HepG2 (cell line): Measurements from ENCODE around the gene API5. TPM values are rescaled to one million over a fixed set of nuclear protein-coding genes. Genes with fewer than 3 reads are reported as not detected.

Experiments used
- AKAP8 ChIP-seq: sonication (generic); formaldehyde crosslinking; IDR thresholded peaks from 2 replicates; pipeline ENCODE4 v1.5.1; 2020; ENCODE audit warnings: mild to moderate bottlenecking, missing genetic modification reagents
- ATF7-NPFF ChIP-seq: sonication (generic); formaldehyde crosslinking; IDR thresholded peaks from 2 replicates; pipeline ENCODE4 v1.8.1; 2023; ENCODE audit warnings: mild to moderate bottlenecking, low read depth, missing genetic modification reagents, moderate library complexity
- CCDC6 ChIP-seq: sonication (generic); formaldehyde crosslinking; IDR thresholded peaks from 2 replicates; pipeline ENCODE4 v1.8.1; 2022; ENCODE audit warnings: mild to moderate bottlenecking, missing genetic modification reagents, moderate library complexity
- CREM ChIP-seq, 2 experiments: sonication (generic) in 1 of 2; formaldehyde crosslinking in 1 of 2; IDR thresholded peaks; 2 replicates each; pipeline versions ENCODE4 v1.4.0 to v1.6.1; 2016 to 2020; ENCODE audit warnings: antibody characterized with exemption in 1 of 2, mild to moderate bottlenecking in 1 of 2, missing genetic modification reagents in 1 of 2
- GZF1 ChIP-seq: sonication (generic); formaldehyde crosslinking; IDR thresholded peaks from 2 replicates; pipeline ENCODE4 v1.5.1; 2020; ENCODE audit warnings: mild to moderate bottlenecking, missing genetic modification reagents
- HDAC1 ChIP-seq: sonication (generic); formaldehyde crosslinking; IDR thresholded peaks from 2 replicates; pipeline ENCODE4 v1.5.1; 2020; ENCODE audit warnings: mild to moderate bottlenecking, missing genetic modification reagents
- NCOR1 ChIP-seq: fragments of 200-600 bp; sonication (generic); IDR thresholded peaks from 2 replicates; pipeline ENCODE4 v1.7.0; 2017; ENCODE audit warnings: antibody characterized with exemption, low read length, borderline replicate concordance
- RFX3 ChIP-seq: IDR thresholded peaks from 2 replicates; pipeline ENCODE4 v1.6.1; 2016; ENCODE audit warnings: missing biosample characterization, missing genetic modification reagents
- SRF ChIP-seq: IDR thresholded peaks from 2 replicates; pipeline ENCODE4 v1.6.1; 2011; ENCODE audit warnings: mild to moderate bottlenecking, low read depth, low read length, moderate library complexity
- ZFP62 ChIP-seq: sonication (generic); formaldehyde crosslinking; IDR thresholded peaks from 2 replicates; pipeline ENCODE4 v1.4.0; 2020; ENCODE audit warnings: missing genetic modification reagents
- ZNF317 ChIP-seq: sonication (generic); formaldehyde crosslinking; IDR thresholded peaks from 2 replicates; pipeline ENCODE4 v1.5.0; 2020; ENCODE audit warnings: mild to moderate bottlenecking, missing genetic modification reagents
- ZNF318 ChIP-seq: sonication (generic); formaldehyde crosslinking; IDR thresholded peaks from 2 replicates; pipeline ENCODE4 v1.4.0; 2020; ENCODE audit warnings: mild to moderate bottlenecking, missing genetic modification reagents
- ZNF326 ChIP-seq: sonication (generic); formaldehyde crosslinking; IDR thresholded peaks from 2 replicates; pipeline ENCODE4 v1.4.0; 2020; ENCODE audit warnings: missing genetic modification reagents, borderline replicate concordance
- ZNF329 ChIP-seq: sonication (generic); formaldehyde crosslinking; IDR thresholded peaks from 2 replicates; pipeline ENCODE4 v1.9.0; 2021; ENCODE audit warnings: low read depth, mild to moderate bottlenecking, missing genetic modification reagents
- ZNF33B ChIP-seq: sonication (generic); formaldehyde crosslinking; IDR thresholded peaks from 2 replicates; pipeline ENCODE4 v1.5.1; 2020; ENCODE audit warnings: mild to moderate bottlenecking, missing genetic modification reagents
- ZNF598 ChIP-seq: sonication (generic); formaldehyde crosslinking; IDR thresholded peaks from 2 replicates; pipeline ENCODE4 v1.5.1; 2020; ENCODE audit warnings: mild to moderate bottlenecking, missing genetic modification reagents, borderline replicate concordance
- ZSCAN21 ChIP-seq: sonication (generic); formaldehyde crosslinking; IDR thresholded peaks from 2 replicates; pipeline ENCODE4 v1.8.0; 2022; ENCODE audit warnings: mild to moderate bottlenecking, missing genetic modification reagents, moderate library complexity, borderline replicate concordance
- ZSCAN31 ChIP-seq: sonication (generic); formaldehyde crosslinking; IDR thresholded peaks from 2 replicates; pipeline ENCODE4 v1.5.0; 2020; ENCODE audit warnings: low read depth, mild to moderate bottlenecking, missing genetic modification reagents
- polyA plus RNA-seq, 8 experiments: library from polyadenylated mRNA; depleted of rRNA in 3 of 8; stranded (reverse) in 7 of 8; unstranded in 1 of 8; fragments of >200 nt; fragmentation: Illumina TruSeq in 4 of 8; extraction: Trizol in 4 of 8; gene quantifications; 2 replicates each; pipeline versions ENCODE4 v1.2.1 to v1.2.3, GENCODE V29; 2011 to 2016; ENCODE audit warnings: low read depth in 4 of 8, missing spikeins in 1 of 8, mixed read lengths in 1 of 8; ENCODE audit not compliant: insufficient read depth in 1 of 8
- total RNA-seq, 5 experiments: library from RNA; depleted of rRNA; stranded (reverse); fragments of >200 nt; fragmentation: Illumina TruSeq; extraction: Trizol; gene quantifications; 2 replicates each; pipeline ENCODE4 v1.2.3, GENCODE V29; 2016; ENCODE audit warnings: low read depth in 1 of 5
- TF ChIP-seq, protein P1 (sequence below): sonication (generic); formaldehyde crosslinking; IDR thresholded peaks from 2 replicates; pipeline ENCODE4 v1.8.1; 2023; ENCODE audit warnings: mild to moderate bottlenecking, inconsistent platforms, moderate library complexity, missing genetic modification reagents, borderline replicate concordance

The API5 gene
- total and polyA plus RNA-seq, 2 of the 13 experiments (the other 11 are each of a cell fraction or from before 2014, with no cell fraction given): 21.6 to 59.0 TPM

- TF ChIP-seq, protein P1, sequence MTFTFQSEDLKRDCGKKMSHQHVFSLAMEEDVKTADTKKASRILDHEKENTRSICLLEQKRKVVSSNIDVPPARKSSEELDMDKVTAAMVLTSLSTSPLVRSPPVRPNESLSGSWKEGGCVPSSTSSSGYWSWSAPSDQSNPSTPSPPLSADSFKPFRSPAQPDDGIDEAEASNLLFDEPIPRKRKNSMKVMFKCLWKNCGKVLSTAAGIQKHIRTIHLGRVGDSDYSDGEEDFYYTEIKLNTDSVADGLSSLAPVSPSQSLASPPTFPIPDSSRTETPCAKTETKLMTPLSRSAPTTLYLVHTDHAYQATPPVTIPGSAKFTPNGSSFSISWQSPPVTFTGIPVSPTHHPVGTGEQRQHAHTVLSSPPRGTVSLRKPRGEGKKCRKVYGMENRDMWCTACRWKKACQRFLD (CRISPR knock-in tag): peak; percentile 54; the same call in 1 of the 2 replicates
- TF ChIP-seq SRF: no peak
- no peak for TF ChIP-seq CREM (IDR thresholded peaks at IDR 0.05)
- TF ChIP-seq CREM (CRISPR knock-in tag; IDR thresholded peaks at IDR 0.05): no peak
- no peak for TF ChIP-seq ZNF598
- peak; percentile 18; the same call in 1 of the 2 replicates for TF ChIP-seq NCOR1
- no peak for TF ChIP-seq ZFP62
- no peak for TF ChIP-seq RFX3 (CRISPR knock-in tag)
- no peak; the same call in 1 of the 2 replicates for TF ChIP-seq CCDC6 (CRISPR knock-in tag)
- TF ChIP-seq ZNF33B (CRISPR knock-in tag): no peak
- TF ChIP-seq ZSCAN21 (CRISPR knock-in tag): peak; percentile 94
- peak; percentile 63; the same call in 1 of the 2 replicates for TF ChIP-seq ZNF329 (CRISPR knock-in tag)
- no peak for TF ChIP-seq ZNF318 (CRISPR knock-in tag)
- 0 out of 2 replicates have a peak, but pooled peaks have one; percentile 63 for TF ChIP-seq AKAP8 (CRISPR knock-in tag)
- TF ChIP-seq HDAC1 (CRISPR knock-in tag): peak; percentile 90
- TF ChIP-seq ZNF326: no peak
- TF ChIP-seq ATF7-NPFF (CRISPR knock-in tag): peak; percentile 83
- peak; percentile 89 for TF ChIP-seq ZSCAN31
- no peak for TF ChIP-seq GZF1 (CRISPR knock-in tag)
- TF ChIP-seq ZNF317: peak; percentile 91
Observed at GRCh38 chr11:43358801-43359421, 47.1 kb downstream of the API5 start, which contains the start of gene TTC17 (continued).
